ENCODE data around the gene SPDYE2. TPM values are rescaled to one million over a fixed set of nuclear protein-coding genes. Genes with fewer than 3 reads are reported as not detected.
"Not testable (repeated sequence)": the region's sequence is repeated elsewhere in the genome, so short reads cannot be mapped to it uniquely, and the experiment has no call there.

The SPDYE2 gene
- total RNA-seq, 2 donors from 2014 or later, result not detected

DNA sequence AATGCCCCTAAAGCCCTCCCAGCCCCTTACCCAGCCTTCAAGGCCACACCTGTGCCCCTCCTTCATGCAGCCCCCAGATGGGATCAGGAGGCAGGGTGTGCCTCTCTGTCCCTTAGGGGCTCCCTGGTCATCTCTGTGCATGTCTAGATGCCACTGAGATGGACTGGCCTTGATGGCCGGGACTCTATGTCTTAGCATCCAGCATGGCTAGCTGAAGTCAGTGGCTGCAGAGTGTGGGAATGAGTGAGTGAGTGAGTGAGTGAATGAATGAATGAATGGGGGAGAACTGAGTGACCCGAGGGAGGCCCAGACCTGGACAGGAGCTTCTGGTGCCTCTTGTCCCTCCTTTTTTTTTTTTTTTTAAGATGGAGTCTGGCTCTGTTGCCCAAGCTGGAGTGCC lies 18.9 kb upstream of the SPDYE2 start:
- intact Hi-C loops (cut with DNase I); DNase-seq (ENCODE audit: low spot score): not testable (repeated sequence)

DNA sequence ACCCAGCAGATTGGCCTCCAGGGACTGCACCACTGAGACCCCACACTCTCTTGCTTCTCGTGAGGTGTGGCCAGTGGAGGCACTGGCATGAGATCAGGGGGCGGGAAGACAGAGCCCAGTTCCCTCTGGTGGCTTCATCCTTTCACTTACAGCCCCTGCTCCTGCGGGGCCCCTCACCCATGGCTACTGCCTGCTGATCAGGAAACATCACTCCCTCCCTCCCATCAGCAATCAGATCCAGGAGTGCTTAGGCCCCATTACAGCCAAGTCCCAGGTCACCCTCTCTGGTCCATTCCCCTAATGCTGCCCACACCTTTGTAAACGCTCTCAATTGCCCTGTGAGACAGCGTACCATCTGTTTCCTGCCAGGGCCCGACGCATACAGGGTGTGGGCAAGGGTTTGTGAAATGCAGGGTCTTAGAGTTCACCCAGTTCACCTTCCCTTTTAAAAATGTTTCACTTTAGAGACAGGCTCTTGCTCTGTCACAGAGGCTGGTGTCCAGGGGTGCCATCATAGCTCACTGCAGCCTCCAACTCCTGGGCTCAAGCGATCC lies 15.9 kb upstream of the SPDYE2 start:
- DNase-seq (ENCODE audit: low spot score); intact Hi-C loops (cut with DNase I): not testable (repeated sequence)

DNA sequence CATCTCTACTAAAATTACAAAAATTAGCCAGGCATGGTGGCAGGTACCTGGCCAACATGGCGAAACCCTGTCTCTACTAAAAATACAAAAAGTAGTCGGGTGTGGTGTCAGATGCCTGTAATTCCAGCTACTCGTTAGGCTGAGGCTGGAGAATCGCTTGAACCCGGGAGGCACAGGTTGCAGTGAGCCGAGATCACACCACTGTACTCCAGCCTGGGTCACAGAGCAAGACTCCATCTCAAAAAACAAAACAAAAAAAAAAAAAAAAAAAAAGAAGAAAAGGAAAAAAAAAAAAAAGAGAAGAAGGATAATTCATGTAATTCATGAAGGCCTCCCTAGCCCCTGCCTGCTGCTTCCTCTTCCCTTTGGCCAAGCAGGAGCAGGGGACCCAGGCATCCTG lies 10.4 kb upstream of the SPDYE2 start:
- intact Hi-C loops (cut with DNase I), result not testable (repeated sequence)
- peak; percentile 51 for DNase-seq (ENCODE audit: low spot score)

DNA sequence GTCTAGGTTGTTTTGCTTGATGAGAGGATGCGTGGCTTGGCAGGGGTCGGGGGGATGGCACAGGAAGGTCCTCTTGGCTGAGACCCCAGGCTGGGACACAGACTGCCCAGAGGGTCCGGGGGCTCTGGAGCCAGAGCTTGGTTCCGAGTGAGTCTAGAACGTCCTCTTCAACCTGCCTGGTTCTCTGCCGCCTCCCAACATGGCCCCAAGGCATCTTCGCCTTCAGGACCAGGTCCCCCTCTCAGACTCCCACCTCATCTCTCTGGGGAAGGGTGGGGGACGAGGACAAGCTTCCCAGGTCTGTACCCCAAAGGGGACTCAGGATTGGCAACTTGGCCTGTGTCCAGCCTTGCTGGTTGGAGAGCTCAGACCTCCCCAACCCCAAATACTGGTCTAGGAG lies 8.9 kb upstream of the SPDYE2 start:
- intact Hi-C loops (cut with DNase I); DNase-seq (ENCODE audit: low spot score): not testable (repeated sequence)

DNA sequence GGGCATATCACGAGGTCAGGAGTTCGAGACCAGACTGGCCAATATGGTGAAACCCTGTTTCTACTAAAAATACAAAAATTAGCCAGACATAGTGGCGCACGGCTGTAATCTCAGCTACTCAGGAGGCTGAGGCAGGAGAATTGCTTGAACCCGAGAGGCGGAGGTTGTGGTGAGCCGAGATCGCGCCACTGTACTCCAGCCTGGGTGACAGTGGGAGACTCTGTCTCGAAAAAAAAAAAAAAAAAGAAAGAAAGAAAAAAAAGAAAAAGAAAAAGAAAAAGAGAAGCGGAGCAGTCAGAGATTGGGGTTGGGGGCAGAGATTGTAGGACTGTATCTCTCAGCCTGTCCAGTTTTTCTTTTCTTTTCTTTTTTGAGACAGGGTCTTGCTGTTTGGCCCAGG lies 8.3 kb upstream of the SPDYE2 start:
- peak; percentile 72 for DNase-seq (ENCODE audit: low spot score)
- intact Hi-C loops (cut with DNase I), result not testable (repeated sequence)

DNA sequence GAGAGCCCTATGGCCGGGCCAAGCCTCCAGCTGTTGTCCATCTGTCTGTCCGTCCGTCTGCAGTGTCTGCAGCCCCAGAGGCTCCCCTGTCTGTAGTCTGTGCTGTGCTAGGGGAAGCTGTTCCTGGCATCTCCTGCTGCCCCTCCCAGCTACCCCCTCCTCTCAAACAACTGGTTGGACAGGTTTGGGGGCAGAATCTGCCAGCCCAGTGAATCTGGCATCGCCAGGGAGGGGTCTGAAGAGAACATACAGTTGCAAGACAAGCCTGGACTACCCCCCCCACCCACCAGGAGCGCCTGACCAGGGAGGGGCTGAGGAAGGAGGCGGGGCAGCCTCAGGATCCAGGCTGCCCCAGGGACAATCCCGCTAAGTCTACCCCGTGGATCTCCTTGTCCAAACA lies 7.4 kb upstream of the SPDYE2 start, which contains the start of gene UPK3BL2:
Gene UPK3BL2 (minus strand): TSS at position 101 of the 400 bp plus-strand sequence. CDS start 60 bp downstream, at position 41.
- intact Hi-C loops (cut with DNase I); DNase-seq (ENCODE audit: low spot score): not testable (repeated sequence)

DNA sequence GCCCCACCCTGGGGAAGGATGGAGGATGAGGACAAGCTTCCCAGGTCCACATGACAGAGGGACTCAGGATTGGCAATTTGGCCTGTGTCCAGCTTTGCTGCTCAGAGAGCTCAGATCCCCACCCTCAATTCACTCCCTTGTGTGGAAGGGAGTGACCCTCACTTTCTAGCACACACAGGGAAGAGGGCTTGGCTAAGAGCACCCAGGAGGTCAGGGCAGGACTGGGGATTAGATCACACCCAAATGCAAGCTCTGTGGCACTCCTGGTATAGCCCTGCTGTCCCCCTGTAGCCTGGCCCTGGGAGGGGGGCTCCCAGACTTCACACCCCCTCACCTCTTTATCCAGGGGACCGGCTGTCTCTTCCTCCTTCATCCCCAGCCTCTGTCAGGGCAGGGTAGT lies 6.7 kb upstream of the SPDYE2 start:
- DNase-seq (ENCODE audit: low spot score); intact Hi-C loops (cut with DNase I): not testable (repeated sequence)

DNA sequence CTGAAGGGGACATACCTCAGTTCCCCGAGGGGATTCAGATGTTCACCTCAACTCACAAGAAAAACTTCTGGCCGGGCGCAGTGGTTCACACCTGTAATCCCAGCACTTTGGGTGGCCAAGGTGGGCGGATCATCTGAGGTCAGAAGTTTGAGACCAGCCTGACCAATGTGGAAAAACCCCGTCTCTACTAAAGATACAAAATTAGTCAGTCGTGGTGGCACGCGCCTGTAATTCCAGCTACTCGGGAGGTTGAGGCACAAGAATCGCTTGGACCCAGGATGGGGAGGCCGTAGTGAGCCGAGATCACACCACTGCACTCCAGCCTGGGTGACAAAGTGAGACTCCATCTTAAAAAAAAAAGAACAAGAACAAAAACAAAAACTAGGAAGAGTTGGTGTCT lies 5.7 kb upstream of the SPDYE2 start:
- DNase-seq (ENCODE audit: low spot score), result not testable (repeated sequence)

DNA sequence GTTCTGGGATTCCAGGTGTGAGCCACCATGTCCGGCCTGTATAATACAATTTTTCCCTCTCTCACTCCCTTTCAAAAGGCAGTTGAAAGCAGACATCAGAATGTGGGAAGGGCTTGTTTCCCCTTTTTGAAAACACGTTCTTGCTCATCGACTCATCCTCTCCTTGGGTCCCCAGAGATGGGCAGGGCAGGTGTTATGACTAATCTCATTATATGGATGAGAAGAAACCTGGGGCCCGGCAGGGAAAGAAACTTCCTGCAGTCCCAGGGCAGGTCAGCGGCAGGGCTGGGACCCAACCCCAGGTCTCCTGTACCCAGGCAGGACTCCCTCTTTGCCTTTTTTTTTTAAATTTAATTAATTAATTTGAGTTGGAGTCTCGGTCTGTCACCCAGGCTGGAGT lies 4.7 kb upstream of the SPDYE2 start:
- intact Hi-C loops (cut with DNase I), result not testable (repeated sequence)
- DNase-seq (ENCODE audit: low spot score), result peak; percentile 50

More for the DNA sequence above, 5.7 kb upstream of the SPDYE2 start:
- intact Hi-C loops (cut with DNase I), result not testable (repeated sequence)

DNA sequence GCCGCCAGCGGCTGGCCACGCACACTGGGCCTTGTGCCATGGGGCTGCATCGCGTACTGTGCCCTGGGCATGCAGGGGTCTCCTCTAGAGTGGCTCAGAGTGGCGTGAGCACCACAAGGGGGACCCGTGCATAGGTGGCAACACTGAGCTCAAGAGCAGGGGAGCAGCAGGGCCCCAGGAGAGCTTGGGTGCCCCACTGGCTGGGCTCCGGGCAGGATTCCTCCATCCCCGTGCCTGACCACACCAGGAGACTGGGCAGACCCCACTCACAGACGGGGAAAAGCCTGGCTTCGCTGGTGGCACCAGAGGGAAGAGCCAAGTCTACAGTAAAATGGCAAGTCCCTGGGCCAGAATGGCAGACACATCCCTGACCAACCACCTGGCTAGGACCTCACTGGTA lies 17.6 kb downstream of the SPDYE2 start:
- peak; percentile 50 for DNase-seq (ENCODE audit: low spot score)
- intact Hi-C loops (cut with DNase I), result not testable (repeated sequence)

DNA sequence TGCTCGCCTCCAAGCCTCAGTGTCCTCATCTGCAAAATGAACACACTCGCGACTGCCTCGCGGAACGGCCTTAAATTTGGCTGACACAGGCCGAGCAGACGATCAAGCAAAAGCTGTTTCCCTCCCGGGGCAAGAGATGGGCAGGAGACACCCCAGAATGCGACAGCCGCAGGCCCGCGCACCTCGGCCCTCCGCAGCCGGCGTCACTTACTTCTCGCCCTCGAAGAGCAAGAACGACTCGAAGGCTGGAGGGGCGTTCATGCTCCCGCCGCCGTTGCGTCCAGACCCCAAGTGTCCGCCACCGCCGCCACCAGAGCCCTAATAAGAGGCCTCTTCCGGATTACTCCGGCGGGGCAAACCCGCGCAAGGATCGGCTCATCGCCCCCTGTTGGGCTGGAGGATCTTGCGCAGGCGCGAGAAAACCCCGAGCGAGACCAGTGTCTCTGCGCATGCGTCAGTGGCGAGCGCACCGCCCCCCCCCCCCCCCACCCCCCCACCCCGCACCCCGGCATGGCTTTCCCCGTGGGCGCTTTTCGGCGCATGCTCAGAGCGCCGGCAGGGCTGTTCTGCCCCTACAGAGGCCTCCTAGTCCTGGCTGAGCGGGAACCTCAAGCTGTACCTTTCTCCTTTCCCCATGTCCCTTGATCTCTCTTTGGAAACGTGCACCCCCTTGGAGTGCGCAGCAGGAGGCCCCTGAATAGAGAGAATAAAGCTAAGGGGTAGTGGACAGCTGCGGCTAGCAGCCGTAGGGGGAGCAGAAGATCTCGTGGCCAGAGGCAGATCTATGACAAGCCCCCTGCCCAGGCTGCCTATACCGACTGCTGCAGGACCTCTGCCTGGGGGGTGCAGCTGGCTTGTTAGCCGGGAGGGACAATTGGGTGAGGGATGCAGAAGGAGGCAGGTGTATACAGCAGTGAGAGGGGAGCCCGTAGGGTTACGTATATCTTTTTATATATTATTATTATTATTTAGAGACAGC lies 21.5 kb downstream of the SPDYE2 start, which contains the start of gene POLR2J3:
Gene POLR2J3 (minus strand): TSS at position 323 of the 979 bp plus-strand sequence. CDS start 62 bp downstream, at position 261.
- intact Hi-C loops (cut with DNase I), result not testable (repeated sequence)
- peak; percentile 99 for DNase-seq (ENCODE audit: low spot score)

DNA sequence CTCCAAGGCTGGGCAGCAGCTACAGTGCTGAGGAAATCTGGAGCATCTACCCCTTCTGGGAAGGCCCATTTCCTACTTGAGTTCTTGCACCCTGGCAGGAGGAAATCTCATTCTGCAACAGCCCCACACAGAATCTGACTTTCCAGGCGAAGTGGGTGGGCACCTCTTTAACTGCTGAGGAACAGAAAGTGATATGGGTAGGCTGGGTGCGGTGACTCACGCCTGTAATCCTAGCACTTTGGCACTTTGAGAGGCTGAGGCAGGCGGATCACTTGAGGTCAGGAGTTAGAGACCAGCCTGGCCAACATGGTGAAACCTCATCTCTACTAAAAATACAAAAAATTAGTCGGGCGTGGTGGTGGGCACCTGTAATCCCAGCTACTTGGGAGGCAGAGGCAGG lies 23.6 kb downstream of the SPDYE2 start:
- intact Hi-C loops (cut with DNase I); DNase-seq (ENCODE audit: low spot score): not testable (repeated sequence)

DNA sequence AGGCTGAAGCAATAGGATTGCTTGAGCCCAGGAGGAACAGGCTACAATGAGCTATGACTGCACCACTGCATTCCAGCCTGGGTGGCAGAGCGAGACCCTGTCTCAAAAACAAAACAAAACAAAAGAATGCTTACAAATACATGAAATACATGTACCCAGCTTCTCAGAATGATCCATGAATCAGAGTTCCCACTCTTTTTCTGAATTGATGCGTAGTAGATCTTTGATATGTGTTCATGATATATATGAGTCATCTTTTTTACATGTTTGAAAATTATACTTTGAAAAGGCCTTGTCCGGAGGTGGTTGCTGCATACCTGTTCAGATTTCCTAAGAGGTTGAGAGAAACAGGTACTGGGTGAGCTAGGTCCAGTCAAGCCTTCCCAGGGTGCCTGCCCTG lies 25.3 kb downstream of the SPDYE2 start:
- intact Hi-C loops (cut with DNase I); DNase-seq (ENCODE audit: low spot score): not testable (repeated sequence)

DNA sequence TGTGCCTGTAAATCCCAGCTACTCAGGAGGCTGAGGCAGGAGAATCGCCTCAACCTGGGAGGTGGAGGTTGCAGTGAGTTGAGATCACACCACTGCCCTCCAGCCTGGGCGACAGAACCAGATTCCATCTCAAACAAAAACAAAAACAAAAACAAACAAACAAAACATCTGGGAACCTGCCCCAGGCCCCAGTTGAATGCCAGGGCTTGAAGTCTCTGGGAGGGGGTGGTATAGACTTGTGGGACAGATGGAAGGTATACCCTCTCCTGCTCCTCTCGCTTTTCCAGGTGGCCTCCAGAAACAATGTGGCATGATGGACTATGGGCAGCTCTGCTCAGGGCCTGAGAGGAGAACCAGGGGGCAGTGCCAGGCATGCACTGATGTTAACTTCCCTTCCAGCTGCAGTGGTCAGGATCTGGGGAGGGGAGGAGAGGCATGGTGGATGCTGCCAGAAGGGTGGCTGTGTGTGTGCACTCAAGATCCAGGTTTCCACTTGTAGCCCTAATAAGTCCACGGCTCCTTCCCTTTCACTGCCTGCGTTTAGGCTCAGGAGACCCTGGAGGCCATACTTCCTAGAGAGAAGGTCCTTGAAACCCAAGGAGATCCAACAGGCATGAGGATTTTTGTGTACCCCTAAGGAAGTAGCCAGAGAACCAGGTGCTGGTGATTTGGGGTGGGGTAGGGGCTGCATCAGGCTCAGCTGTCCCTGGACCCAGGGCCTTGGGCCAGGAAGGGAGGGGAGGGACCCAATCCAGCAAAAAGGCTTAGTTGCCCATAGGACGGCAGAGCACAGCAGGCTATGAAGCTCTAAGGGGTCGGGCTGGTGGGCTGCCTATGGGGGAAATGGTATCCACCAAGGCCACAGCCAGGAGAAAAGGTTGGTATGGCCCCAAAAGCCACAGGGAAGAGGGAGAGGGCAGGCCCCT lies 26.6 kb downstream of the SPDYE2 start:
- DNase-seq (ENCODE audit: low spot score), result peak; percentile 69
- intact Hi-C loops (cut with DNase I), result not testable (repeated sequence)

DNA sequence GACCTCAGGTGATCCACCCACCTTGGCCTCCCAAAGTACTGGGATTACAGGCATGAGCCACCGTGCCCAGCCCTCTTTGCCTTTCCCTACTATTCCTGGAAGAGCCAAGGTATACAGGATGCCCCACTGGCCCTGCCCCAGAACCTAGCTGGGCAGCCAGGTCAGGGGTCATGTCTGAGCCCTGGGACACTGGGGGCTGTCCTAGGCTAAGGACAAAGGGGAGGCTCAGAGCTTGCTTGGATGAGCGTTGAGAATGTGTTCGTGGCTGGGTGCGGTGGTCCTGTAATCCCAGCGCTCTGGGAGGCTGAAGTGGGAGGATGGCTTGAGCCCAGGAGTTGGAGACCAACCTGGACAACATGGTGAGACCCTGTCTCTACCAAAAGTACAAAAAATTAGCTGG lies 27.5 kb downstream of the SPDYE2 start:
- intact Hi-C loops (cut with DNase I), result not testable (repeated sequence)
- DNase-seq (ENCODE audit: low spot score), result peak; percentile 70

DNA sequence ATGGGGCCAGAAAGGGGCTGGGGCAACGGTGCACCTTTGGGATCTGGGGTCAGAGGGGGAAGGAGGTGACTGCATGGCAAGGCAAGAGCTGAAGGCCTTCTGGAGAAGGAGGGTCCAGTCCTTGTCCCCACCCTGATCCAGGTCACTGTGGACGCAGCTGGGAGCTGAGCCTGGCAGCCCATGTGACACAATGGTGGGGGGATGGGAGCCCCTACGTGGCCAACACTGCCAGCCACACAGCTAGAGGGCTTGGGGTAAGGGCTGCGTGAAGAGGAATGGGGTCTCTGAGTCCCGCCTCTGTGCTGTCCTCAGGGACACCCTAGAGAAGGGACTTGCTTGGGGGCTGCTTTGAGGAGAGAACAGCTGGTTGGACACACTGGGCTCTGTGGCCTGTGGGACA lies 30.7 kb downstream of the SPDYE2 start:
- DNase-seq (ENCODE audit: low spot score); intact Hi-C loops (cut with DNase I): not testable (repeated sequence)

DNA sequence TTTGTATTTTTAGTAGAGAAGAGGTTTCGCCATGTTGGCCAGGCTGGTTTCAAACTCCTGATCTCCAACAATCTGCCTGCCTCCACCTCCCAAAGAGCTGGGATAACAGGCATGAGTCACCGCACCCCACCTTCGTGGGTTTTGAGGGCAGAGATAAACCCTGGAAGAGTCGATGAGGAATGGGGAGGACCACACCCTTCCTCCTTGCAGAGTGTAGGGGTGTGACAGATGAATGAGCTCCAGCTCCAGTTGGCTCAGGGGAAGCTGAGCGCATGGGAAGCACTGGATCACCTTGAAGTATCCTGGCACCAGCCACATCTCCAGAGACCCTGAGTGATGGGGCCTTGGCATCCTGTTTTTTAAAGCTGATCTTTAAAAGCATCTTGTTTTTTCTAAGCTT lies 32.5 kb downstream of the SPDYE2 start:
- intact Hi-C loops (cut with DNase I); DNase-seq (ENCODE audit: low spot score): not testable (repeated sequence)

DNA sequence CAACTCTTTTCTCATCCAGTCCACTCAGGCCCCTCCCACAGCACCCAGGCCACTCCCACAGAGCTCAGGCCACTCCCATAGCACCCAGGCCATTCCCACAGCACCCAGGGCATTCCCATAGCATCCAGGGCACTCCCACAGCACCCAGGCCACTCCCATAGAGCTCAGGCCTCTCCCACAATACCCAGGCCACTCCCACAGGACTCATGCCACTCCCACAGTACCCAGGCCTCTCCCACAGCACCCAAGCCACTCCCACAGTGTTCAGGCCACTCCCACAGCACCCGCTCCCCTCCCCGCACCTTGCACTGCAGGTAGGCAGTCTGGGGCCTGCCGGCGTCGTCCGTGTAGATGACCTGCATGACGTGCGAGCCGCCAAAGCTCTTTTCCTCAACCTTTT lies 38.8 kb downstream of the SPDYE2 start:
- DNase-seq (ENCODE audit: low spot score); intact Hi-C loops (cut with DNase I): not testable (repeated sequence)

DNA sequence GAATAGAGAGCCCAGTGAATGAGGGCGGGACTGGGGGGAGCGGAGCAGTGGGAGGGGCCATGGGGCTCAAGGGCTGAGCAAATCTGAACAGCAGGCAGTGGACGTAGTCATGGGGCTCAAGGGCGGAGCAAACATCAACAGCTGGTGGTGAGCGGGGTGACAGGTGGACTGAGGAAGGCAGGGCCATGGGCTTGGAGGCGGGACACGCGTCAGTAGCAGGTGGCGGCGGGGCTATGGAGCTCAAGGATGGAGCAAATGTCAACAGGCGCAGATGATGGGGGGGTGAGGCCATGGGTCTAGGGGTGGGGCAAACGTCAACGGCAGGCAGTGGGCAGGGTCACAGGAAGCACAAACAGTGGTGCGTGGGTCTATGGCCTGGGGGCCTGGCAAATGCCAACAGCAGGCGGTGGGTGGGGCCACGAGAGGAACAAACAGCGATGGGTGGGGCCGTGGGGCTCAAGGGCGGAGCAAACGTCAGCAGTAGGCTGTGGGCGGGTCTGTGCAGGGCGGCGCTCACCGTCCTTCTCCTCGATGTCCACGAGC lies 41.5 kb downstream of the SPDYE2 start:
- intact Hi-C loops (cut with DNase I), result not testable (repeated sequence)

More for the DNA sequence above, 41.5 kb downstream of the SPDYE2 start:
- DNase-seq (ENCODE audit: low spot score), result peak; percentile 59

Data from posterior vena cava (tissue), 2 donors.